HepG2 (cell line): ENCODE results near the gene GTF2I. TPM values are rescaled to one million over a fixed set of nuclear protein-coding genes. Genes with fewer than 3 reads are reported as not detected.
"Not testable (repeated sequence)": the region's sequence is repeated elsewhere in the genome, so short reads cannot be mapped to it uniquely, and the experiment has no call there.

Experiments
- ATAC-seq: fragments of 200-7000 bp; cut with Tn5 transposase; 3 replicates; pipeline ENCODE4 v1.9.1; 2020; ENCODE audit warnings: mild to moderate bottlenecking, moderate library complexity
- BruUV-seq: library from RNA; stranded (reverse); fragments of 400-500 nt; replicated peaks from 2 replicates; lab custom pipeline; 2021; lab: Mats Ljungman, UMichigan
- CTCF ChIA-PET: fragments of 300-600 bp; formaldehyde crosslinking; extraction: SDS; loops from one replicate; lab custom pipeline; 2021; ENCODE audit warnings: low total read pairs, inconsistent platforms, low intra/inter-chr PET ratio; lab: Yijun Ruan, JAX
- POLR2A ChIA-PET: fragments of 350-600 bp; sonication (Branson Sonifier 250); formaldehyde crosslinking; loops from one replicate; lab custom pipeline; 2020; ENCODE audit warnings: antibody characterized with exemption, inconsistent platforms; lab: Yijun Ruan, JAX
- DNase-seq: peaks from one replicate; pipeline ENCODE4 v3.0.0-alpha.2; 2015; ENCODE audit warnings: low spot score
- FAIRE-seq: peaks from 3 replicates; lab custom pipeline; 2011; peaks lifted over from hg19 to GRCh38; lab: Jason Lieb, UNC
- H2AFZ ChIP-seq: one replicate; pipeline ENCODE4 v1.6.1; 2011; ENCODE audit warnings: low read length, inconsistent platforms
- H3K27ac ChIP-seq: fragments of 300-600 bp; 3 replicates; pipeline ENCODE4 v1.8.0; 2011; ENCODE audit warnings: mixed run types, mild to moderate bottlenecking, mixed read lengths, low read length, inconsistent platforms; ENCODE audit not compliant: insufficient read depth; ENCODE audit errors: extremely low read length
- H3K27me3 ChIP-seq, 2 experiments: fragments of 200-600 bp in 1 of 2; 2 replicates in 1 of 2; 3 replicates in 1 of 2; pipeline versions ENCODE4 v1.6.0 to v1.8.0; 2011; ENCODE audit warnings: low read length in 2 of 2, mild to moderate bottlenecking in 2 of 2, moderate library complexity in 2 of 2, inconsistent platforms in 1 of 2; ENCODE audit not compliant: insufficient read depth in 2 of 2, control insufficient read depth in 1 of 2
- H3K36me3 ChIP-seq, 2 experiments: fragments of 200-600 bp in 1 of 2; replicated peaks in 1 of 2; 2 replicates in 1 of 2; 3 replicates in 1 of 2; pipeline versions ENCODE4 v1.5.1 to v1.8.0; 2011; ENCODE audit warnings: low read length in 2 of 2, inconsistent platforms in 1 of 2; ENCODE audit not compliant: insufficient read depth in 2 of 2, control insufficient read depth in 1 of 2
- H3K4me1 ChIP-seq: 2 replicates; pipeline ENCODE4 v1.5.1; 2012; ENCODE audit warnings: low read length, inconsistent platforms; ENCODE audit not compliant: insufficient read depth
- H3K4me2 ChIP-seq: 2 replicates; pipeline ENCODE4 v1.6.0; 2011; ENCODE audit warnings: low read depth, low read length, inconsistent platforms
- H3K4me3 ChIP-seq, 3 experiments: fragments of 200-600 bp in 1 of 3; sonication (generic), shearing (Covaris generic) in 1 of 3; replicated peaks in 1 of 3; 2 replicates each; pipeline ENCODE4 v1.5.1; 2011 to 2016; ENCODE audit warnings: low read length in 3 of 3, inconsistent platforms in 2 of 3, low read depth in 2 of 3, mild to moderate bottlenecking in 2 of 3, control low read depth in 1 of 3, mixed read lengths in 1 of 3; ENCODE audit not compliant: insufficient read depth in 1 of 3
- H3K79me2 ChIP-seq: one replicate; pipeline ENCODE4 v1.6.1; 2011; ENCODE audit warnings: low read length, inconsistent platforms; ENCODE audit not compliant: insufficient read depth
- H3K9ac ChIP-seq: 2 replicates; pipeline ENCODE4 v1.6.0; 2011; ENCODE audit warnings: mild to moderate bottlenecking, low read depth, low read length, inconsistent platforms; ENCODE audit not compliant: insufficient read depth
- H3K9me3 ChIP-seq: 2 replicates; pipeline ENCODE4 v1.5.1; 2012; ENCODE audit warnings: mild to moderate bottlenecking, low read length
- H4K20me1 ChIP-seq: 2 replicates; pipeline ENCODE4 v1.6.0; 2011; ENCODE audit warnings: inconsistent platforms, mild to moderate bottlenecking, low read length, moderate library complexity; ENCODE audit not compliant: insufficient read depth
- PLRG1 ChIP-seq: fragments of 450-650 bp; conservative IDR thresholded peaks from 2 replicates; pipeline ENCODE4 v1.6.1; 2016
- TGIF2 ChIP-seq: IDR thresholded peaks from 2 replicates; pipeline ENCODE4 v1.6.1; 2016; ENCODE audit warnings: control low read depth, missing compliant biosample characterization
- ZNF605 ChIP-seq: sonication (generic); formaldehyde crosslinking; IDR thresholded peaks from 2 replicates; pipeline ENCODE4 v1.8.0; 2022; ENCODE audit warnings: mild to moderate bottlenecking, missing genetic modification reagents
- WGBS: methylation state at CpG from one replicate; pipeline ENCODE4 v1.1.6; 2017; ENCODE audit warnings: low lambda C conversion rate; 5-methylcytosine and 5-hydroxymethylcytosine counted together
- in situ Hi-C: cut with HindIII; loops from 2 replicates; pipeline ENCODE4 v1.10.0; 2017; ENCODE audit warnings: low pct_unique_long_range_greater_than_20kb; ENCODE audit not compliant: extremely low pct_ligation_motif_present
- intact Hi-C: fragments of 100-400 bp; cut with micrococcal nuclease; formaldehyde crosslinking; loops from one replicate; pipeline ENCODE4 v1.10.0; 2022; ENCODE audit not compliant: unreplicated experiment
- polyA plus RNA-seq, 8 experiments: library from polyadenylated mRNA; depleted of rRNA in 3 of 8; stranded (reverse) in 7 of 8; unstranded in 1 of 8; fragments of >200 nt; fragmentation: Illumina TruSeq in 4 of 8; extraction: Trizol in 4 of 8; gene quantifications; 2 replicates each; pipeline versions ENCODE4 v1.2.1 to v1.2.3, GENCODE V29; 2011 to 2016; ENCODE audit warnings: low read depth in 4 of 8, missing spikeins in 1 of 8, mixed read lengths in 1 of 8; ENCODE audit not compliant: insufficient read depth in 1 of 8
- total RNA-seq, 5 experiments: library from RNA; depleted of rRNA; stranded (reverse); fragments of >200 nt; fragmentation: Illumina TruSeq; extraction: Trizol; gene quantifications; 2 replicates each; pipeline ENCODE4 v1.2.3, GENCODE V29; 2016; ENCODE audit warnings: low read depth in 1 of 5
- TF ChIP-seq, protein P1 (sequence below): IDR thresholded peaks from 2 replicates; pipeline ENCODE4 v1.6.1; 2016; ENCODE audit warnings: missing compliant biosample characterization, missing genetic modification reagents, borderline replicate concordance

GTF2I gene
- total and polyA plus RNA-seq, 2 of the 13 experiments (the other 11 are each of a cell fraction or from before 2014, with no cell fraction given) = 74.6 to 125 TPM

DNA sequence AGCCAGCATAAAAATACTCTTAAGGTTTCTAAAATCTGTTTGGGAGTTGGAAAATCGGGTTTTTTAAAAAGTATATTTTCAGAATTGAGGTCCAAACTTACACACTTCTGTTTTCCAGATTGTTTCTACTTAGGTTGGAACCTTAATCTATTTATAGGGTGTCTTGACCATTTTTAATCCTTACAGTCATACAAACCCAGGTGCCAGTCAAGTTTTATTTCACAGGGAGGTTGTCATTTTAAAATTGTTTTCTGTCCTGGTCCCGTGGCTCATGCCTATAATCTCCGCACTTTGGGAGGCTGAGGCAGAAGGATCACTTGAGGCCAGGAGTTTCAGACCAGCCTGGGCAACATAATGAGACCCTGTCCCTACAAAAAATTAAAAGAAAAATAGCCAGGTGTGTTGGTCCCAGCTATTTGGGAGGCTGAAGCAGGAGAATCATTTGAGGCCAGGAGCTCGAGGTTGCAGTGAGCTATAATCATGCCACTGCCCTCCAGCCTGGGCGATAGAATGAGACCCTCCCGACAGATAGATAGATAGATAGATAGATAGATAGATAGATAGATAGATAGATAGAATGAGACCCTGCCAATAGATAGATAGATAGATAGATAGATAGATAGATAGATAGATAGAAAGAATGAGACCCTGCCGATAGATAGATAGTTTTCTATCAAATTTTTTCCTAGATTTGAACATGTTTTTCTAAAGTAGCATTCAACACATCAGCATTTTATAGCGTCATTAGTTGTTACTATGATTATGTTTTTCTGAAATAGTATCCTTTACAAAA, 69.0 kb downstream of the GTF2I start:
- in situ Hi-C loops (no loop called here), intact Hi-C loops (no loop called here)
- Histone ChIP-seq H3K9ac (no peak overlapping the region), H3K4me3 (no peak overlapping the region), H3K27me3 (no peaks in the 10 kb centered on the region), H3K27ac (no peak overlapping the region), H3K36me3 (peaks cover 7 to 24% of the 10 kb centered on the region in 2 experiments), H3K4me1 (no peaks in the 10 kb centered on the region), H4K20me1 (no peaks in the 10 kb centered on the region), H3K9me3 (no peaks in the 10 kb centered on the region), H2AFZ (no peak overlapping the region), H3K79me2 (no peaks in the 10 kb centered on the region), H3K4me2 (no peak overlapping the region)
- BruUV-seq = no TSS peak
- POLR2A ChIA-PET = no interaction called here
- CTCF ChIA-PET = no interaction called here
- ATAC-seq (no peak), FAIRE-seq (no peak), DNase-seq (no peak)
- WGBS = 96% methylated on average over 8 of the region's 8 CpGs
- no peak for TF ChIP-seq PLRG1
- TF ChIP-seq, protein P1, sequence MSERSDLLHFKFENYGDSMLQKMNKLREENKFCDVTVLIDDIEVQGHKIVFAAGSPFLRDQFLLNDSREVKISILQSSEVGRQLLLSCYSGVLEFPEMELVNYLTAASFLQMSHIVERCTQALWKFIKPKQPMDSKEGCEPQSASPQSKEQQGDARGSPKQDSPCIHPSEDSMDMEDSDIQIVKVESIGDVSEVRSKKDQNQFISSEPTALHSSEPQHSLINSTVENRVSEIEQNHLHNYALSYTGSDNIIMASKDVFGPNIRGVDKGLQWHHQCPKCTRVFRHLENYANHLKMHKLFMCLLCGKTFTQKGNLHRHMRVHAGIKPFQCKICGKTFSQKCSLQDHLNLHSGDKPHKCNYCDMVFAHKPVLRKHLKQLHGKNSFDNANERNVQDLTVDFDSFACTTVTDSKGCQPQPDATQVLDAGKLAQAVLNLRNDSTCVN (CRISPR knock-in tag) = no peak
- no peak for TF ChIP-seq ZNF605 (CRISPR knock-in tag)
- TF ChIP-seq TGIF2 = no peak

DNA sequence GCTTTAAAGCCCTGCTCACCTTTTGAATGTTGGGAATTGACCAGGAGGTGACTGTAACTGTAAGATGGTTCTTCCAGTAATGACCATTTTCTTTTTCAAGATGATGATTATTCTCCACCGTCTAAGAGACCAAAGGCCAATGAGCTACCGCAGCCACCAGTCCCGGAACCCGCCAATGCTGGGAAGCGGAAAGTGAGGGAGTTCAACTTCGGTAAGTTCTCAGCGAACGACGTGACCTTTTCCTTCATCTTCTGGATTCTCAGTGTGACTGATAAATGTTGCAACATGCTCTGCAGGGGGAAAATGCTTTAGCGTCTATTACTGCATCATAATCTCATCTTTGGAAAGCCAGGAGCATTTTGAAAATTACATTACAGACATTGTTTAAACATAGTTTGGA, 71.2 kb downstream of the GTF2I start:
- H3K27ac ChIP-seq, H2AFZ ChIP-seq, in situ Hi-C loops, H3K27me3 ChIP-seq, CTCF ChIA-PET, H3K4me3 ChIP-seq, BruUV-seq, H3K9ac ChIP-seq, H3K4me1 ChIP-seq, H3K79me2 ChIP-seq, H3K4me2 ChIP-seq, ATAC-seq, H3K9me3 ChIP-seq, FAIRE-seq, intact Hi-C loops, POLR2A ChIA-PET, DNase-seq, H4K20me1 ChIP-seq: not testable (repeated sequence)
- H3K36me3 ChIP-seq = peaks cover 7 to 15% of the 10 kb centered on the region in 2 experiments; a peak in 4 of 5 replicates
- WGBS = no CpG with 5 or more reads among the region's 10 CpGs

DNA sequence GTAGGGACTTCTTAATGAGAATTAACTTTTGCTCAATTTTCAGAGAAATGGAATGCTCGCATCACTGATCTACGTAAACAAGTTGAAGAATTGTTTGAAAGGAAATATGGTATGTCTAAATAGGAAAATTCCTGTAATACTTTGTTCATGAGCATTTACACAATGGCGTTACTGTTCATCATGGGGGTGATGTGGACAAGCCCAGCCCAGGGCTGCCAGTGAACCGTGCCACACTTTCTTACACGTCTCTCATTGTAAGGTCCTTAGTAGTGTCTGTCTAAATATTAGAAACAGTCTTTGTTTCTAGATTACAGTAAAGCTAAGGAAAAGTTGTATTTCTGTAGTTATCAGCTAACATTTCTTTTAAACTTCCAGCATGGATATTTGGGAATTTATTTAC, 72.7 kb downstream of the GTF2I start:
- H2AFZ ChIP-seq, POLR2A ChIA-PET, H3K27ac ChIP-seq, H3K4me1 ChIP-seq, BruUV-seq, in situ Hi-C loops, H3K4me2 ChIP-seq, H4K20me1 ChIP-seq, H3K9me3 ChIP-seq, H3K9ac ChIP-seq, FAIRE-seq, H3K27me3 ChIP-seq, H3K79me2 ChIP-seq, CTCF ChIA-PET, intact Hi-C loops, DNase-seq, H3K4me3 ChIP-seq: not testable (repeated sequence)
- peak; percentile 51; the same call in 2 of the 3 replicates for ATAC-seq
- H3K36me3 ChIP-seq = peaks cover 6 to 15% of the 10 kb centered on the region in 2 experiments; a peak in 4 of 5 replicates
- no CpG with 5 or more reads among the region's 5 CpGs for WGBS
